Liver (tissue), 9 donors: ENCODE results near the gene NMD3. TPM values are rescaled to one million over a fixed set of nuclear protein-coding genes. Genes with fewer than 3 reads are reported as not detected.

Source experiments
- DNase-seq: peaks from one replicate; pipeline ENCODE4 v3.0.0-alpha.2; 2017; ENCODE audit warnings: low spot score
- H3K27ac ChIP-seq, 2 donors: one replicate each; pipeline ENCODE4 v1.7.0; 2013; ENCODE audit warnings: inconsistent platforms in 2 of 2, low read length in 2 of 2, control low read depth in 1 of 2, low read depth in 1 of 2, mild to moderate bottlenecking in 1 of 2
- H3K27me3 ChIP-seq, 4 donors: one replicate each; pipeline versions ENCODE4 v1.6.1 to v1.7.0; 2013; ENCODE audit warnings: low read length in 3 of 4, inconsistent platforms in 1 of 4, mild to moderate bottlenecking in 1 of 4, moderate library complexity in 1 of 4; ENCODE audit not compliant: control insufficient read depth in 4 of 4, insufficient read depth in 4 of 4
- H3K36me3 ChIP-seq, 4 donors: one replicate each; pipeline versions ENCODE4 v1.6.1 to v1.7.0; 2013; ENCODE audit warnings: low read length in 3 of 4, mild to moderate bottlenecking in 3 of 4, low read depth in 1 of 4, moderate library complexity in 1 of 4; ENCODE audit not compliant: control insufficient read depth in 4 of 4, insufficient read depth in 3 of 4
- H3K4me1 ChIP-seq, 4 donors: one replicate each; pipeline versions ENCODE4 v1.6.1 to v1.7.0; 2013; ENCODE audit warnings: low read length in 3 of 4, mild to moderate bottlenecking in 3 of 4, moderate library complexity in 1 of 4; ENCODE audit not compliant: control insufficient read depth in 4 of 4, insufficient read depth in 4 of 4
- H3K4me3 ChIP-seq, 3 donors: one replicate each; pipeline versions ENCODE4 v1.6.1 to v1.7.0; 2013; ENCODE audit warnings: low read length in 3 of 3, control low read depth in 1 of 3, low read depth in 1 of 3, mild to moderate bottlenecking in 1 of 3
- H3K9ac ChIP-seq, 2 donors: one replicate each; pipeline ENCODE4 v1.7.0; 2013; ENCODE audit warnings: low read length in 2 of 2, mild to moderate bottlenecking in 2 of 2, moderate library complexity in 2 of 2, control low read depth in 1 of 2, low read depth in 1 of 2
- H3K9me3 ChIP-seq, 4 donors: one replicate each; pipeline versions ENCODE4 v1.6.1 to v1.7.0; 2013; ENCODE audit warnings: low read length in 3 of 4; ENCODE audit not compliant: control insufficient read depth in 4 of 4
- EGR1 ChIP-seq, 2 donors: IDR thresholded peaks; 2 replicates each; pipeline ENCODE4 v1.6.1; 2016 to 2018; ENCODE audit warnings: antibody characterized with exemption in 2 of 2, low read depth in 2 of 2
- FOXA1 ChIP-seq: IDR thresholded peaks from 2 replicates; pipeline ENCODE4 v1.6.1; 2016; ENCODE audit warnings: antibody characterized with exemption
- FOXA2 ChIP-seq: IDR thresholded peaks from 2 replicates; pipeline ENCODE4 v1.6.1; 2016; ENCODE audit warnings: antibody characterized with exemption
- GABPA ChIP-seq, 2 donors: IDR thresholded peaks in 1 of 2; conservative IDR thresholded peaks in 1 of 2; 2 replicates each; pipeline ENCODE4 v1.6.1; 2016; ENCODE audit warnings: antibody characterized with exemption in 2 of 2, mild to moderate bottlenecking in 1 of 2, moderate library complexity in 1 of 2
- HNF4A ChIP-seq, 2 donors: conservative IDR thresholded peaks; 2 replicates each; pipeline ENCODE4 v1.6.1; 2016; ENCODE audit warnings: antibody characterized with exemption in 2 of 2, mild to moderate bottlenecking in 2 of 2
- HNF4G ChIP-seq: IDR thresholded peaks from 2 replicates; pipeline ENCODE4 v1.6.1; 2016; ENCODE audit warnings: antibody characterized with exemption
- NR2F2 ChIP-seq: IDR thresholded peaks from 2 replicates; pipeline ENCODE4 v1.6.1; 2016; ENCODE audit warnings: antibody characterized with exemption
- RAD21 ChIP-seq, 2 donors: IDR thresholded peaks; 2 replicates each; pipeline ENCODE4 v1.6.1; 2016; ENCODE audit warnings: antibody characterized with exemption in 2 of 2, mild to moderate bottlenecking in 2 of 2
- RXRA ChIP-seq, 2 donors: IDR thresholded peaks; 2 replicates each; pipeline ENCODE4 v1.6.1; 2017 to 2018; ENCODE audit warnings: antibody characterized with exemption in 2 of 2, mild to moderate bottlenecking in 1 of 2
- SP1 ChIP-seq: IDR thresholded peaks from 2 replicates; pipeline ENCODE4 v1.6.1; 2018; ENCODE audit warnings: antibody characterized with exemption, mild to moderate bottlenecking
- TAF1 ChIP-seq: conservative IDR thresholded peaks from 2 replicates; pipeline ENCODE4 v1.6.1; 2016; ENCODE audit warnings: antibody characterized with exemption, mild to moderate bottlenecking
- YY1 ChIP-seq: IDR thresholded peaks from 2 replicates; pipeline ENCODE4 v1.6.1; 2016; ENCODE audit warnings: antibody characterized with exemption, mild to moderate bottlenecking
- WGBS: extraction: QIAGEN DNeasy Blood & Tissue Kit; methylation state at CpG from one replicate; pipeline ENCODE4 v1.1.7; 2013; 5-methylcytosine and 5-hydroxymethylcytosine counted together
- polyA plus RNA-seq, 2 donors: library from polyadenylated mRNA; stranded (reverse) in 1 of 2; unstranded in 1 of 2; fragments of 200-250 nt in 1 of 2; fragments of >200 nt in 1 of 2; fragmentation: Nextera tagmentation in 1 of 2; extraction: Ambion mirVana in 1 of 2; gene quantifications; one replicate each; pipeline versions ENCODE4 v1.2.1 to v1.2.3, GENCODE V29; 2013 to 2015
- total RNA-seq, 2 donors: library from RNA; depleted of rRNA; stranded (reverse); fragments of >200 nt; gene quantifications; one replicate each; pipeline ENCODE4 v1.2.3, GENCODE V29; 2014
- TF ChIP-seq, protein P1 (sequence below): fragments of 150-350 bp; IDR thresholded peaks from 2 replicates; pipeline ENCODE4 v1.5.1; 2017; ENCODE audit warnings: improper control_type of control experiment, low read depth, low read length; ENCODE audit not compliant: missing input control
- TF ChIP-seq, protein P2 (sequence below): IDR thresholded peaks from 2 replicates; pipeline ENCODE4 v1.6.1; 2016; ENCODE audit warnings: antibody characterized with exemption
- TF ChIP-seq, protein P3 (sequence below): IDR thresholded peaks from 2 replicates; pipeline ENCODE4 v1.6.1; 2016; ENCODE audit warnings: antibody characterized with exemption
- TF ChIP-seq, protein P4 (sequence below): IDR thresholded peaks from 2 replicates; pipeline ENCODE4 v1.6.1; 2016; ENCODE audit warnings: antibody characterized with exemption, mild to moderate bottlenecking
- TF ChIP-seq, protein P5 (sequence below): IDR thresholded peaks from 2 replicates; pipeline ENCODE4 v1.6.1; 2016; ENCODE audit warnings: antibody characterized with exemption
- donor health status: healthy.
- donor health status: healthy.
- donor health status: healthy.
- donor health status: healthy.
- donor health status: healthy.

The NMD3 gene
- total and polyA plus RNA-seq, 4 donors, result 19.9 to 58.7 (median 36.6) TPM

DNA sequence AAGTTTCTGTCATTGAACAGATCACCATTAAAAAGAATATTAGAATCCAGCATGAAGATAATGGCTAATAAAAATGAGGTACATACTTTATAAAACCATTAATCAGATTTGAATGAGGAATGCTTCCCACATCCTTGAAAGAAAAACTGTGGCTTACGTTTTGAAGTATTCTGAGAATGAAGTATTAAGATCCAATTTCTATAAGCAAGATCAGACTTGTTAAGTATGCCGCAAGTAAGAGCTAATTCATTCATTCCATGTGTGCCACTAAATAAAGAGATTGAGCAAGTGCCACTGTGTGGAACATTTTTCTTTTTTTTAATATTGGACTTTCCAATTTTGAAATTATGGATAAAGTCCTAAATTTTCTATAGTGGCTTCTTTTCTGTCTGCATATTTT lies 30.6 kb downstream of the NMD3 start:
- no peaks in the 10 kb centered on the region for H3K9me3 ChIP-seq
- no peak for DNase-seq
- 96% methylated on average over 2 of the region's 2 CpGs for WGBS
- H3K4me1 ChIP-seq, result peaks cover 0 to 5% (median 2%) of the 10 kb centered on the region in 4 donors
- H3K27ac ChIP-seq, result no peak overlapping the region
- no peak overlapping the region for H3K9ac ChIP-seq
- no peak for TF ChIP-seq SP1
- TF ChIP-seq, protein P1, sequence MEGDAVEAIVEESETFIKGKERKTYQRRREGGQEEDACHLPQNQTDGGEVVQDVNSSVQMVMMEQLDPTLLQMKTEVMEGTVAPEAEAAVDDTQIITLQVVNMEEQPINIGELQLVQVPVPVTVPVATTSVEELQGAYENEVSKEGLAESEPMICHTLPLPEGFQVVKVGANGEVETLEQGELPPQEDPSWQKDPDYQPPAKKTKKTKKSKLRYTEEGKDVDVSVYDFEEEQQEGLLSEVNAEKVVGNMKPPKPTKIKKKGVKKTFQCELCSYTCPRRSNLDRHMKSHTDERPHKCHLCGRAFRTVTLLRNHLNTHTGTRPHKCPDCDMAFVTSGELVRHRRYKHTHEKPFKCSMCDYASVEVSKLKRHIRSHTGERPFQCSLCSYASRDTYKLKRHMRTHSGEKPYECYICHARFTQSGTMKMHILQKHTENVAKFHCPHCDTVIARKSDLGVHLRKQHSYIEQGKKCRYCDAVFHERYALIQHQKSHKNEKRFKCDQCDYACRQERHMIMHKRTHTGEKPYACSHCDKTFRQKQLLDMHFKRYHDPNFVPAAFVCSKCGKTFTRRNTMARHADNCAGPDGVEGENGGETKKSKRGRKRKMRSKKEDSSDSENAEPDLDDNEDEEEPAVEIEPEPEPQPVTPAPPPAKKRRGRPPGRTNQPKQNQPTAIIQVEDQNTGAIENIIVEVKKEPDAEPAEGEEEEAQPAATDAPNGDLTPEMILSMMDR, result no peak
- TF ChIP-seq NR2F2, result no peak
- TF ChIP-seq FOXA1, result no peak
- TF ChIP-seq YY1, result no peak
- no peak overlapping the region for H3K4me3 ChIP-seq
- peaks cover 9 to 81% (median 55%) of the 10 kb centered on the region in 4 donors for H3K36me3 ChIP-seq
- no peaks in the 10 kb centered on the region for H3K27me3 ChIP-seq

DNA sequence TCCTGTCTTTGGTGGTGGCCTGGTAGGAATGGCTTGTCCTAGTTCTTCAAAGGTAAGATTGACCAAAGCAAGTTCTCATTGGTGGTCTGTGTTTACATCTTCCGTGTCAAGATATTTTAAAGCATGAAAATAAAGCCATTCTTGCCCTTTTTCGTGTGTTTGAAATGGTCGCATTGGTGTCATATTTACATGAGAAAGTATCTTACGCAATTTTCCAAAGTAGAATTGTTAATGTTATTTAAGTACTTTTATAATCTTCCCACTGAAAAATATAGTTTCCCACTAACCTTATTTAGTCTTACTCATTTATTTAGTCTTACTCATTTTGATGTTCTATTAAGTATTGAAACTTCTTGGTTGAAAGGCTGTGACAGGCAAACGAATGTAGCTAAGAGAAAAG lies 31.0 kb downstream of the NMD3 start:
- peaks cover 9 to 81% (median 53%) of the 10 kb centered on the region in 4 donors for H3K36me3 ChIP-seq
- no peak overlapping the region for H3K27ac ChIP-seq
- 96% methylated on average over 5 of the region's 5 CpGs for WGBS
- TF ChIP-seq TAF1, result no peak
- TF ChIP-seq SP1, result no peak
- TF ChIP-seq GABPA (IDR thresholded peaks at IDR 0.05 in 1 of 2, conservative IDR thresholded peaks at IDR 0.05 in 1 of 2), result no peak
- TF ChIP-seq YY1, result no peak
- TF ChIP-seq EGR1 (IDR thresholded peaks at IDR 0.05; ENCODE audit: low read depth in 2 of 2), result no peak
- TF ChIP-seq RXRA (IDR thresholded peaks at IDR 0.05), result no peak
- no peak for TF ChIP-seq HNF4A (conservative IDR thresholded peaks at IDR 0.05)
- TF ChIP-seq, protein P2, sequence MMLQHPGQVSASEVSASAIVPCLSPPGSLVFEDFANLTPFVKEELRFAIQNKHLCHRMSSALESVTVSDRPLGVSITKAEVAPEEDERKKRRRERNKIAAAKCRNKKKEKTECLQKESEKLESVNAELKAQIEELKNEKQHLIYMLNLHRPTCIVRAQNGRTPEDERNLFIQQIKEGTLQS, result no peak
- TF ChIP-seq, protein P3, sequence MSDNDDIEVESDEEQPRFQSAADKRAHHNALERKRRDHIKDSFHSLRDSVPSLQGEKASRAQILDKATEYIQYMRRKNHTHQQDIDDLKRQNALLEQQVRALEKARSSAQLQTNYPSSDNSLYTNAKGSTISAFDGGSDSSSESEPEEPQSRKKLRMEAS, result no peak
- TF ChIP-seq NR2F2, result no peak
- TF ChIP-seq FOXA2, result no peak
- no peak for TF ChIP-seq HNF4G
- TF ChIP-seq, protein P4, sequence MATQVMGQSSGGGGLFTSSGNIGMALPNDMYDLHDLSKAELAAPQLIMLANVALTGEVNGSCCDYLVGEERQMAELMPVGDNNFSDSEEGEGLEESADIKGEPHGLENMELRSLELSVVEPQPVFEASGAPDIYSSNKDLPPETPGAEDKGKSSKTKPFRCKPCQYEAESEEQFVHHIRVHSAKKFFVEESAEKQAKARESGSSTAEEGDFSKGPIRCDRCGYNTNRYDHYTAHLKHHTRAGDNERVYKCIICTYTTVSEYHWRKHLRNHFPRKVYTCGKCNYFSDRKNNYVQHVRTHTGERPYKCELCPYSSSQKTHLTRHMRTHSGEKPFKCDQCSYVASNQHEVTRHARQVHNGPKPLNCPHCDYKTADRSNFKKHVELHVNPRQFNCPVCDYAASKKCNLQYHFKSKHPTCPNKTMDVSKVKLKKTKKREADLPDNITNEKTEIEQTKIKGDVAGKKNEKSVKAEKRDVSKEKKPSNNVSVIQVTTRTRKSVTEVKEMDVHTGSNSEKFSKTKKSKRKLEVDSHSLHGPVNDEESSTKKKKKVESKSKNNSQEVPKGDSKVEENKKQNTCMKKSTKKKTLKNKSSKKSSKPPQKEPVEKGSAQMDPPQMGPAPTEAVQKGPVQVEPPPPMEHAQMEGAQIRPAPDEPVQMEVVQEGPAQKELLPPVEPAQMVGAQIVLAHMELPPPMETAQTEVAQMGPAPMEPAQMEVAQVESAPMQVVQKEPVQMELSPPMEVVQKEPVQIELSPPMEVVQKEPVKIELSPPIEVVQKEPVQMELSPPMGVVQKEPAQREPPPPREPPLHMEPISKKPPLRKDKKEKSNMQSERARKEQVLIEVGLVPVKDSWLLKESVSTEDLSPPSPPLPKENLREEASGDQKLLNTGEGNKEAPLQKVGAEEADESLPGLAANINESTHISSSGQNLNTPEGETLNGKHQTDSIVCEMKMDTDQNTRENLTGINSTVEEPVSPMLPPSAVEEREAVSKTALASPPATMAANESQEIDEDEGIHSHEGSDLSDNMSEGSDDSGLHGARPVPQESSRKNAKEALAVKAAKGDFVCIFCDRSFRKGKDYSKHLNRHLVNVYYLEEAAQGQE, result no peak
- TF ChIP-seq, protein P1, result no peak
- TF ChIP-seq RAD21 (IDR thresholded peaks at IDR 0.05), result no peak
- TF ChIP-seq, protein P5, sequence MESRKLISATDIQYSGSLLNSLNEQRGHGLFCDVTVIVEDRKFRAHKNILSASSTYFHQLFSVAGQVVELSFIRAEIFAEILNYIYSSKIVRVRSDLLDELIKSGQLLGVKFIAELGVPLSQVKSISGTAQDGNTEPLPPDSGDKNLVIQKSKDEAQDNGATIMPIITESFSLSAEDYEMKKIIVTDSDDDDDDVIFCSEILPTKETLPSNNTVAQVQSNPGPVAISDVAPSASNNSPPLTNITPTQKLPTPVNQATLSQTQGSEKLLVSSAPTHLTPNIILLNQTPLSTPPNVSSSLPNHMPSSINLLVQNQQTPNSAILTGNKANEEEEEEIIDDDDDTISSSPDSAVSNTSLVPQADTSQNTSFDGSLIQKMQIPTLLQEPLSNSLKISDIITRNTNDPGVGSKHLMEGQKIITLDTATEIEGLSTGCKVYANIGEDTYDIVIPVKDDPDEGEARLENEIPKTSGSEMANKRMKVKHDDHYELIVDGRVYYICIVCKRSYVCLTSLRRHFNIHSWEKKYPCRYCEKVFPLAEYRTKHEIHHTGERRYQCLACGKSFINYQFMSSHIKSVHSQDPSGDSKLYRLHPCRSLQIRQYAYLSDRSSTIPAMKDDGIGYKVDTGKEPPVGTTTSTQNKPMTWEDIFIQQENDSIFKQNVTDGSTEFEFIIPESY, result no peak
- H3K4me1 ChIP-seq, result peaks cover 0 to under 1% (median 0%) of the 10 kb centered on the region in 4 donors
- H3K27me3 ChIP-seq, result no peaks in the 10 kb centered on the region
- H3K9ac ChIP-seq, result no peak overlapping the region
- H3K9me3 ChIP-seq, result no peaks in the 10 kb centered on the region
- H3K4me3 ChIP-seq, result no peak overlapping the region
- DNase-seq, result no peak
